K562 (cell line): ENCODE data around the gene TAS2R14. TPM values are rescaled to one million over a fixed set of nuclear protein-coding genes. Genes with fewer than 3 reads are reported as not detected.

Experiments used
- CBX2 ChIP-seq: fragments of 200-600 bp; sonication (generic); IDR thresholded peaks from one replicate; pipeline ENCODE4 v1.6.1; 2012; ENCODE audit warnings: mild to moderate bottlenecking, low read length, inconsistent platforms; ENCODE audit not compliant: insufficient read depth, poor library complexity, severe bottlenecking
- CBX5 ChIP-seq: IDR thresholded peaks from 2 replicates; pipeline ENCODE4 v1.6.1; 2014; ENCODE audit warnings: low read depth, borderline replicate concordance
- CREBBP ChIP-seq: IDR thresholded peaks from one replicate; pipeline ENCODE4 v1.6.1; 2012; ENCODE audit warnings: low read depth, mild to moderate bottlenecking, control low read depth, inconsistent platforms, low read length
- GTF2A2 ChIP-seq: IDR thresholded peaks from 2 replicates; pipeline ENCODE4 v1.6.1; 2016; ENCODE audit warnings: mild to moderate bottlenecking, missing genetic modification characterization, missing compliant biosample characterization
- NR2F6 ChIP-seq: fragments of 450-650 bp; formaldehyde crosslinking; IDR thresholded peaks from 2 replicates; pipeline ENCODE4 v1.4.0; 2020; ENCODE audit warnings: mild to moderate bottlenecking
- RBM17 ChIP-seq: fragments of 200-400 bp; formaldehyde crosslinking; IDR thresholded peaks from 2 replicates; pipeline ENCODE4 v1.6.1; 2017; ENCODE audit warnings: low read depth, mild to moderate bottlenecking, low read length, borderline replicate concordance
- ZNF41 ChIP-seq: fragments of 250-450 bp; sonication (Bioruptor Pico); conservative IDR thresholded peaks from 2 replicates; pipeline ENCODE4 v1.4.0; 2020; ENCODE audit warnings: mild to moderate bottlenecking
- ZSCAN29 ChIP-seq: fragments of 450-650 bp; IDR thresholded peaks from 2 replicates; pipeline ENCODE4 v1.6.1; 2017
- polyA plus RNA-seq, 8 experiments: library from polyadenylated mRNA; depleted of rRNA in 4 of 8; stranded (reverse) in 5 of 8; unstranded in 3 of 8; fragments of >200 nt; fragmentation: Nextera tagmentation in 2 of 8; fragmentation: Illumina TruSeq in 1 of 8; extraction: Ambion mirVana in 2 of 8; extraction: Trizol in 1 of 8; gene quantifications; 2 replicates each; pipeline versions ENCODE4 v1.2.1 to v1.2.3, GENCODE V29; 2011 to 2014; ENCODE audit warnings: inconsistent platforms in 1 of 8, missing spikeins in 1 of 8
- total RNA-seq, 7 experiments: library from RNA; depleted of rRNA in 6 of 7; stranded (reverse); fragments of >200 nt in 6 of 7; fragmentation: Illumina TruSeq in 2 of 7; extraction: Trizol in 2 of 7; gene quantifications; 2 replicates each; pipeline versions ENCODE4 v1.2.1 to v1.2.3, GENCODE V29; 2011 to 2021; ENCODE audit warnings: low replicate concordance in 1 of 7
- TF ChIP-seq, protein P1 (sequence below): fragments of 450-650 bp; IDR thresholded peaks from 2 replicates; pipeline ENCODE4 v1.6.1; 2016; ENCODE audit warnings: missing biosample characterization, missing genetic modification characterization
- TF ChIP-seq, protein P2 (sequence below): fragments of 250-450 bp; sonication (Bioruptor Pico); IDR thresholded peaks from 2 replicates; pipeline ENCODE4 v1.4.0; 2020
- TF ChIP-seq, protein P3 (sequence below): fragments of 250-450 bp; sonication (Bioruptor Pico); IDR thresholded peaks from 2 replicates; pipeline ENCODE4 v1.4.0; 2020
- TF ChIP-seq, protein P4 (sequence below): fragments of 450-650 bp; formaldehyde crosslinking; IDR thresholded peaks from 2 replicates; pipeline ENCODE4 v1.4.0; 2020; ENCODE audit warnings: mild to moderate bottlenecking, moderate library complexity

TAS2R14 gene
- total and polyA plus RNA-seq, 9 of the 15 experiments (the other 6 are each of a cell fraction or from before 2014, with no cell fraction given): 1.2 to 4.2 (median 2.4) TPM

DNA sequence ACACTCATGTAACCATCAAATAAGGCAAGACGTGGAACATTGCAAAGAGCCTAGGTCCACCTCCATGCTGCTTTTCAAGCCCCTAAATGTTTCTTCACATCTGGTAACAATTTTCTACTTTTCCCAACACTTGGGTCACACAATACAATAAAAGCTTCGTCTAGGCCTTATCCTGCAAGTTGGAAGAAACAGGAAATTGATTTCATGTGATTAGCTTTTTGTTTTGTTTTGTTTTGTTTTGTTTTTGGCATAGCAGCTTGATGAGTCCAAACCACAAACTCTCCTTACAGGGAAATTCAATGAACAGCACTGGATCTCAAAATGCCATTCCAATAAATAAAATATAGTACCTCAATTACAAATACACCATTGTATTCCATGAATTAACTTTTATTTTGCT lies 28.3 kb upstream of the TAS2R14 start (continued):
- TF ChIP-seq, protein P1, sequence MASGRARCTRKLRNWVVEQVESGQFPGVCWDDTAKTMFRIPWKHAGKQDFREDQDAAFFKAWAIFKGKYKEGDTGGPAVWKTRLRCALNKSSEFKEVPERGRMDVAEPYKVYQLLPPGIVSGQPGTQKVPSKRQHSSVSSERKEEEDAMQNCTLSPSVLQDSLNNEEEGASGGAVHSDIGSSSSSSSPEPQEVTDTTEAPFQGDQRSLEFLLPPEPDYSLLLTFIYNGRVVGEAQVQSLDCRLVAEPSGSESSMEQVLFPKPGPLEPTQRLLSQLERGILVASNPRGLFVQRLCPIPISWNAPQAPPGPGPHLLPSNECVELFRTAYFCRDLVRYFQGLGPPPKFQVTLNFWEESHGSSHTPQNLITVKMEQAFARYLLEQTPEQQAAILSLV: no peak
- no peak for TF ChIP-seq CREBBP
- no peak for TF ChIP-seq CBX2
- TF ChIP-seq, protein P2, sequence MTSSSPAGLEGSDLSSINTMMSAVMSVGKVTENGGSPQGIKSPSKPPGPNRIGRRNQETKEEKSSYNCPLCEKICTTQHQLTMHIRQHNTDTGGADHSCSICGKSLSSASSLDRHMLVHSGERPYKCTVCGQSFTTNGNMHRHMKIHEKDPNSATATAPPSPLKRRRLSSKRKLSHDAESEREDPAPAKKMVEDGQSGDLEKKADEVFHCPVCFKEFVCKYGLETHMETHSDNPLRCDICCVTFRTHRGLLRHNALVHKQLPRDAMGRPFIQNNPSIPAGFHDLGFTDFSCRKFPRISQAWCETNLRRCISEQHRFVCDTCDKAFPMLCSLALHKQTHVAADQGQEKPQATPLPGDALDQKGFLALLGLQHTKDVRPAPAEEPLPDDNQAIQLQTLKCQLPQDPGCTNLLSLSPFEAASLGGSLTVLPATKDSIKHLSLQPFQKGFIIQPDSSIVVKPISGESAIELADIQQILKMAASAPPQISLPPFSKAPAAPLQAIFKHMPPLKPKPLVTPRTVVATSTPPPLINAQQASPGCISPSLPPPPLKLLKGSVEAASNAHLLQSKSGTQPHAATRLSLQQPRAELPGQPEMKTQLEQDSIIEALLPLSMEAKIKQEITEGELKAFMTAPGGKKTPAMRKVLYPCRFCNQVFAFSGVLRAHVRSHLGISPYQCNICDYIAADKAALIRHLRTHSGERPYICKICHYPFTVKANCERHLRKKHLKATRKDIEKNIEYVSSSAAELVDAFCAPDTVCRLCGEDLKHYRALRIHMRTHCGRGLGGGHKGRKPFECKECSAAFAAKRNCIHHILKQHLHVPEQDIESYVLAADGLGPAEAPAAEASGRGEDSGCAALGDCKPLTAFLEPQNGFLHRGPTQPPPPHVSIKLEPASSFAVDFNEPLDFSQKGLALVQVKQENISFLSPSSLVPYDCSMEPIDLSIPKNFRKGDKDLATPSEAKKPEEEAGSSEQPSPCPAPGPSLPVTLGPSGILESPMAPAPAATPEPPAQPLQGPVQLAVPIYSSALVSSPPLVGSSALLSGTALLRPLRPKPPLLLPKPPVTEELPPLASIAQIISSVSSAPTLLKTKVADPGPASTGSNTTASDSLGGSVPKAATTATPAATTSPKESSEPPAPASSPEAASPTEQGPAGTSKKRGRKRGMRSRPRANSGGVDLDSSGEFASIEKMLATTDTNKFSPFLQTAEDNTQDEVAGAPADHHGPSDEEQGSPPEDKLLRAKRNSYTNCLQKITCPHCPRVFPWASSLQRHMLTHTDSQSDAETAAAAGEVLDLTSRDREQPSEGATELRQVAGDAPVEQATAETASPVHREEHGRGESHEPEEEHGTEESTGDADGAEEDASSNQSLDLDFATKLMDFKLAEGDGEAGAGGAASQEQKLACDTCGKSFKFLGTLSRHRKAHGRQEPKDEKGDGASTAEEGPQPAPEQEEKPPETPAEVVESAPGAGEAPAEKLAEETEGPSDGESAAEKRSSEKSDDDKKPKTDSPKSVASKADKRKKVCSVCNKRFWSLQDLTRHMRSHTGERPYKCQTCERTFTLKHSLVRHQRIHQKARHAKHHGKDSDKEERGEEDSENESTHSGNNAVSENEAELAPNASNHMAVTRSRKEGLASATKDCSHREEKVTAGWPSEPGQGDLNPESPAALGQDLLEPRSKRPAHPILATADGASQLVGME (CRISPR knock-in tag): no peak
- TF ChIP-seq NR2F6 (CRISPR knock-in tag): no peak
- no peak for TF ChIP-seq GTF2A2 (tag)
- TF ChIP-seq, protein P3, sequence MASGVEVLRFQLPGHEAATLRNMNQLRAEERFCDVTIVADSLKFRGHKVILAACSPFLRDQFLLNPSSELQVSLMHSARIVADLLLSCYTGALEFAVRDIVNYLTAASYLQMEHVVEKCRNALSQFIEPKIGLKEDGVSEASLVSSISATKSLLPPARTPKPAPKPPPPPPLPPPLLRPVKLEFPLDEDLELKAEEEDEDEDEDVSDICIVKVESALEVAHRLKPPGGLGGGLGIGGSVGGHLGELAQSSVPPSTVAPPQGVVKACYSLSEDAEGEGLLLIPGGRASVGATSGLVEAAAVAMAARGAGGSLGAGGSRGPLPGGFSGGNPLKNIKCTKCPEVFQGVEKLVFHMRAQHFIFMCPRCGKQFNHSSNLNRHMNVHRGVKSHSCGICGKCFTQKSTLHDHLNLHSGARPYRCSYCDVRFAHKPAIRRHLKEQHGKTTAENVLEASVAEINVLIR (CRISPR knock-in tag): no peak
- TF ChIP-seq ZNF41 (CRISPR knock-in tag): no peak
- TF ChIP-seq CBX5: no peak
- no peak for TF ChIP-seq RBM17
- TF ChIP-seq, protein P4, sequence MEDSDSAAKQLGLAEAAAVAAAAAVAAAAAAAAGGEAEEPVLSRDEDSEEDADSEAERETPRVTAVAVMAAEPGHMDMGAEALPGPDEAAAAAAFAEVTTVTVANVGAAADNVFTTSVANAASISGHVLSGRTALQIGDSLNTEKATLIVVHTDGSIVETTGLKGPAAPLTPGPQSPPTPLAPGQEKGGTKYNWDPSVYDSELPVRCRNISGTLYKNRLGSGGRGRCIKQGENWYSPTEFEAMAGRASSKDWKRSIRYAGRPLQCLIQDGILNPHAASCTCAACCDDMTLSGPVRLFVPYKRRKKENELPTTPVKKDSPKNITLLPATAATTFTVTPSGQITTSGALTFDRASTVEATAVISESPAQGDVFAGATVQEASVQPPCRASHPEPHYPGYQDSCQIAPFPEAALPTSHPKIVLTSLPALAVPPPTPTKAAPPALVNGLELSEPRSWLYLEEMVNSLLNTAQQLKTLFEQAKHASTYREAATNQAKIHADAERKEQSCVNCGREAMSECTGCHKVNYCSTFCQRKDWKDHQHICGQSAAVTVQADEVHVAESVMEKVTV (CRISPR knock-in tag): no peak
- TF ChIP-seq ZSCAN29: no peak
